Measurements from ENCODE around the gene ZBP1.

ZBP1 gene

GRCh38 chr20:57614490-57615444, 5.5 kb downstream of the ZBP1 start:
- ChIA-PET CTCF (no interaction called here), POLR2A (no interaction called here)
- DNase-seq (ENCODE audit: extremely low spot score): no peak
- TF ChIP-seq ELF4 (IDR thresholded peaks at IDR 0.05) (no peak), SP1 (IDR thresholded peaks at IDR 0.05) (no peak)

GRCh38 chr20:57613481-57613921, 6.7 kb downstream of the ZBP1 start:
- POLR2A ChIA-PET: no interaction called here
- TF ChIP-seq ZNF384 (IDR thresholded peaks at IDR 0.05): no peak
- no peak for TF ChIP-seq L3MBTL2 (conservative IDR thresholded peaks at IDR 0.05)
- TF ChIP-seq FOXA1 (IDR thresholded peaks at IDR 0.05): no peak
- no peak for TF ChIP-seq FOXM1 (IDR thresholded peaks at IDR 0.05; ENCODE audit: borderline replicate concordance)
- TF ChIP-seq TARDBP (IDR thresholded peaks at IDR 0.05): no peak
- TF ChIP-seq ELF4 (IDR thresholded peaks at IDR 0.05): no peak
- no peak for TF ChIP-seq HDGF (IDR thresholded peaks at IDR 0.05; ENCODE audit: borderline replicate concordance)
- TF ChIP-seq CTBP1 (IDR thresholded peaks at IDR 0.05; ENCODE audit: borderline replicate concordance): no peak
- no peak for TF ChIP-seq FOXK2 (IDR thresholded peaks at IDR 0.05)
- TF ChIP-seq, protein P1, sequence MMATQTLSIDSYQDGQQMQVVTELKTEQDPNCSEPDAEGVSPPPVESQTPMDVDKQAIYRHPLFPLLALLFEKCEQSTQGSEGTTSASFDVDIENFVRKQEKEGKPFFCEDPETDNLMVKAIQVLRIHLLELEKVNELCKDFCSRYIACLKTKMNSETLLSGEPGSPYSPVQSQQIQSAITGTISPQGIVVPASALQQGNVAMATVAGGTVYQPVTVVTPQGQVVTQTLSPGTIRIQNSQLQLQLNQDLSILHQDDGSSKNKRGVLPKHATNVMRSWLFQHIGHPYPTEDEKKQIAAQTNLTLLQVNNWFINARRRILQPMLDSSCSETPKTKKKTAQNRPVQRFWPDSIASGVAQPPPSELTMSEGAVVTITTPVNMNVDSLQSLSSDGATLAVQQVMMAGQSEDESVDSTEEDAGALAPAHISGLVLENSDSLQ (IDR thresholded peaks at IDR 0.05): no peak
- no peak for TF ChIP-seq ARNT (IDR thresholded peaks at IDR 0.05)
- no peak for TF ChIP-seq BHLHE40 (IDR thresholded peaks at IDR 0.05; ENCODE audit: borderline replicate concordance)
- TF ChIP-seq SP1 (IDR thresholded peaks at IDR 0.05): no peak
- TF ChIP-seq LEF1 (IDR thresholded peaks at IDR 0.05; ENCODE audit: borderline replicate concordance): no peak
- no peak for TF ChIP-seq NFRKB (IDR thresholded peaks at IDR 0.05)
- no peak for TF ChIP-seq SUZ12 (IDR thresholded peaks at IDR 0.05)
- CTCF ChIA-PET: no interaction called here
- no peak for DNase-seq (ENCODE audit: extremely low spot score)

- POLR2A ChIA-PET: no interaction called here
- no peak for DNase-seq (ENCODE audit: extremely low spot score)
- CTCF ChIA-PET: no interaction called here
- no peak for TF ChIP-seq CTBP1 (IDR thresholded peaks at IDR 0.05; ENCODE audit: borderline replicate concordance)
- TF ChIP-seq ELF4 (IDR thresholded peaks at IDR 0.05): no peak
- no peak for TF ChIP-seq SP1 (IDR thresholded peaks at IDR 0.05)
Observed at GRCh38 chr20:57612916-57613315, 7.3 kb downstream of the ZBP1 start.

- DNase-seq (ENCODE audit: extremely low spot score): no peak
- ChIA-PET CTCF (no interaction called here), POLR2A (no interaction called here)
- TF ChIP-seq, protein P1 (IDR thresholded peaks at IDR 0.05): 0 out of 2 replicates have a peak, but pooled peaks have one; percentile 15
- TF ChIP-seq NFRKB (IDR thresholded peaks at IDR 0.05): no peak
Observed at GRCh38 chr20:57612436-57612835, 7.8 kb downstream of the ZBP1 start.

DNA sequence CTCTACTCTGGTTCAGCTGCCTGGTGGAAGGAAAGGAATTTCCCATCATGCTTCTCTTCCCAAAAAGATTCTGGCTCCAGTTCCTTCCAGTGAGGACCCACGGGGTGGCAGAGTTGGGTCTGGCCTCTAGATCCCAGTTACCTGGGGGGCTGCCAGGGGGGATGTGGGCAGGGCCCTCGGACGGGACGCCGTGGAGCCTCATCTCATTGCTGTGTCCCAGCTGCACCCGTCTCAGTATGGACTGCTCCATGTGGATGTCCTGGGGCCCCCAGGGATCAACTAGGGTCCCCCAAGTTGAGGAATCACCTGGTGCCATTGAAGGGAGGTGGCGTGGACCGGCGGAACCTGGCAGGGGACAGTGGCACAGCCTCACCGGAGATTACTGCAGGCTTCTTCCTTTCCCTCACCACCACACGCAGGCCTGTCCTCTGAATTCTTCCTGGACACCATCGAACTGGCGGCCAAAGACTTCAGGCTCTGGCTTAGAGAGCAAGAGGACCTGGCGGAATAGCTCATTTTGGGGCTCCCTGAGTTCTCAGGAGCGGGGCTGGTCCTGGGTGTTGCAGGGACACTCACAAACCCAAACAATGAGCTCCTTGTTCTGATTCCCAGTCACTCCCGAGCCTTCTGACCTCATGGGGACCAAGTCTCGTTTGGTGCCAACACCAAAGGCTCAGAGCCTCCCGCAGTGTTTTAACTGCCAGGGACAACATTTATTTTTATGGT, 8.5 kb downstream of the ZBP1 start:
- POLR2A ChIA-PET: no interaction called here
- TF ChIP-seq TARDBP (IDR thresholded peaks at IDR 0.05) (no peak), ZNF384 (IDR thresholded peaks at IDR 0.05) (no peak), ARNT (IDR thresholded peaks at IDR 0.05) (no peak), FOXK2 (IDR thresholded peaks at IDR 0.05) (no peak), NFRKB (IDR thresholded peaks at IDR 0.05) (no peak), CTBP1 (IDR thresholded peaks at IDR 0.05; ENCODE audit: borderline replicate concordance) (no peak), SUZ12 (IDR thresholded peaks at IDR 0.05) (no peak), ELF4 (IDR thresholded peaks at IDR 0.05) (no peak), FOXM1 (IDR thresholded peaks at IDR 0.05; ENCODE audit: borderline replicate concordance) (no peak), FOXA1 (IDR thresholded peaks at IDR 0.05) (no peak), SP1 (IDR thresholded peaks at IDR 0.05) (no peak)
- DNase-seq (ENCODE audit: extremely low spot score): no peak
- CTCF ChIA-PET: no interaction called here

DNA sequence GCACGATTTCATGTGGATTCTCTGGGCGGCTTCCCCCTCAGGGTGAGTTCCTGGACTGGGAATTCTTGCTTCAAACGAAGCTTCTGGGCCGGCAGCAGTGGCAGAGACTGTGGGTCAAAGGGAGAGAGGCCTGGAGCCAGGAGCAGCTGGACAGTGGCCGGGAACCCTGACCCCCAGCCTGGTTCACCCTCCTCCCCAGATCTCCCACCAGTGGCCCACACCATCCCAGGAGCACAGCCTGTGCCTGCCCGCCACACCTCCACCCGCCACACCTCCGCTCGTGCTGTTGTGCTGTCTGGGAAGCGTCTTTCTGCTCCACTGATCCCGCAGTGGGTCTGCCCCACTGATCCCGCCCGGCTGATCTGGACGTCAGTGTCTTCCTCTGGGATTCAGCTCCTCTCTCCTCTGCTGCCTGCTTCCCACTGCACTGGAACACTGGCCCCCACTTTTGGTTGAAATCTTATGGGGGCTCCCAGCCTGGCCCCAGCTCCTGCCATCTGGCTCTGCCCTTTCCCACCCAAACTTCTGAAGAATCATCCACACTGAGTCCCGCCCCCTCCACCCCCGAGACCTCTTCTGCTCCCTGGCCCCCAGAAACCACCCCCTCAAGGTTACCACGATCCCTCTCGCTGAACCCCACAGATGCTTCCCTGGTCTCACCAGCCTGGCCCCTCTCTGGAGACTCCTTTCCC, 9.8 kb downstream of the ZBP1 start:
- no peak for DNase-seq (ENCODE audit: extremely low spot score)
- POLR2A ChIA-PET: no interaction called here
- TF ChIP-seq SP1 (IDR thresholded peaks at IDR 0.05) (no peak), HDGF (IDR thresholded peaks at IDR 0.05; ENCODE audit: borderline replicate concordance) (no peak), NFRKB (IDR thresholded peaks at IDR 0.05) (no peak), ARNT (IDR thresholded peaks at IDR 0.05) (no peak), TARDBP (IDR thresholded peaks at IDR 0.05) (no peak), L3MBTL2 (conservative IDR thresholded peaks at IDR 0.05) (no peak), SUZ12 (IDR thresholded peaks at IDR 0.05) (no peak)
- CTCF ChIA-PET: no interaction called here

DNA sequence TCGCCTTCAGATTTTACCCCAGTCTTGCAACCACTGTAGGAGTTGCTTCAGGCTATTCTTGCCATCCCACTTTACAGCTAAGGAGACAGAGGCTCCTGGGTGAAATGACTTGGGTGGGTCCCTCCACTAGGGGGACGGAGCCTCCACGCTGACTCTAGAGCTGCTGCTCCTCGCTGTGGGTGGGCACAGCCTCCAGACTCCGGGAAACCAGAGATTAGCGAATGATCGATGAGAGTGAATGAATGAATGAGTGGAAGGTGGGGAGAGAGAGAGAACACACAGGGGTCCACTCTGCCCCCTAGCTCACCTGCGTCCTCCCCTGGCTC, 10.4 kb downstream of the ZBP1 start:
- TF ChIP-seq BHLHE40 (IDR thresholded peaks at IDR 0.05; ENCODE audit: borderline replicate concordance) (no peak), ARNT (IDR thresholded peaks at IDR 0.05) (no peak), TARDBP (IDR thresholded peaks at IDR 0.05) (no peak), FOXA1 (IDR thresholded peaks at IDR 0.05) (no peak), HDGF (IDR thresholded peaks at IDR 0.05; ENCODE audit: borderline replicate concordance) (no peak), FOXK2 (IDR thresholded peaks at IDR 0.05) (no peak), SP1 (IDR thresholded peaks at IDR 0.05) (no peak), NFRKB (IDR thresholded peaks at IDR 0.05) (no peak), SUZ12 (IDR thresholded peaks at IDR 0.05) (no peak), FOXM1 (IDR thresholded peaks at IDR 0.05; ENCODE audit: borderline replicate concordance) (no peak), ELF4 (IDR thresholded peaks at IDR 0.05) (no peak), LEF1 (IDR thresholded peaks at IDR 0.05; ENCODE audit: borderline replicate concordance) (no peak), ZNF384 (IDR thresholded peaks at IDR 0.05) (no peak), CTBP1 (IDR thresholded peaks at IDR 0.05; ENCODE audit: borderline replicate concordance) (no peak), L3MBTL2 (conservative IDR thresholded peaks at IDR 0.05) (no peak)
- TF ChIP-seq, protein P1 (IDR thresholded peaks at IDR 0.05): no peak
- ChIA-PET CTCF (no interaction called here), POLR2A (no interaction called here)
- no peak for DNase-seq (ENCODE audit: extremely low spot score)

Data from HEK293T (cell line).